Right ventricle myocardium inferior (tissue), 1 donor: ENCODE measurements around the gene RASA2. TPM values are rescaled to one million over a fixed set of nuclear protein-coding genes. Genes with fewer than 3 reads are reported as not detected.

Experiments used
- ATAC-seq: fragments of 200-7000 bp; cut with Tn5 transposase; one replicate; pipeline ENCODE4 v1.9.1; 2020; ENCODE audit warnings: mild to moderate bottlenecking, moderate library complexity
- DNase-seq: peaks from one replicate; pipeline ENCODE4 v3.0.0; 2021; ENCODE audit errors: missing footprints
- intact Hi-C: fragments of 100-400 bp; cut with DNase I; formaldehyde crosslinking; loops from one replicate; pipeline ENCODE4 v1.11.0; 2022
- total RNA-seq: library from RNA; stranded (reverse); fragmentation: NEBNext Ultra II Directional; extraction: Animal tissue kit (Norgen Biotek cat#: 25700); gene quantifications from one replicate; pipeline ENCODE4 v1.2.1, GENCODE V29; 2021
- donor health status: DM: no; HTN: yes; CAD: no; lungs with severe emphysema.

Gene RASA2
- total RNA-seq, 1 donor from 2014 or later = 6.4 TPM

GRCh38 chr3:141546586-141546985 lies 59.8 kb downstream of the RASA2 start:
- ATAC-seq (no peak), DNase-seq (no peak)
- intact Hi-C loops = no loop called here

GRCh38 chr3:141547791-141548190 lies 61.0 kb downstream of the RASA2 start:
- intact Hi-C loops = no loop called here
- ATAC-seq = no peak
- DNase-seq = no peak

- intact Hi-C loops = no loop called here
- DNase-seq = no peak
- ATAC-seq = no peak
These were observed 64.3 kb downstream of the RASA2 start for GRCh38 chr3:141550926-141551665.

- DNase-seq = no peak
- intact Hi-C loops = no loop called here
These were observed 65.7 kb downstream of the RASA2 start for GRCh38 chr3:141552440-141552991.

GRCh38 chr3:141553055-141553454 lies 66.2 kb downstream of the RASA2 start:
- DNase-seq (no peak), ATAC-seq (no peak)
- intact Hi-C loops = no loop called here

More at GRCh38 chr3:141552440-141552991, 65.7 kb downstream of the RASA2 start:
- ATAC-seq = no peak

- DNase-seq (no peak), ATAC-seq (no peak)
- intact Hi-C loops = no loop called here
These were observed 69.2 kb downstream of the RASA2 start for GRCh38 chr3:141556034-141556433.

GRCh38 chr3:141557961-141558706 lies 71.3 kb downstream of the RASA2 start:
- no peak for DNase-seq
- ATAC-seq = no peak
- intact Hi-C loops = no loop called here

- intact Hi-C loops = loop anchor here (2.0 to 5.0 kb wide), 2 partner anchors 101 to 249 kb away; no protein-coding TSS in a partner anchor
- DNase-seq (no peak), ATAC-seq (no peak)
These were observed 74.7 kb downstream of the RASA2 start for GRCh38 chr3:141561426-141562034.

GRCh38 chr3:141564241-141564640 lies 77.4 kb downstream of the RASA2 start:
- DNase-seq = no peak
- no peak for ATAC-seq
- intact Hi-C loops = loop anchor here (5.0 kb wide), 1 partner anchor 252 kb away; no protein-coding TSS in a partner anchor

- DNase-seq (no peak), ATAC-seq (no peak)
- intact Hi-C loops = loop anchor here (10.0 kb wide), 1 partner anchor 165 kb away; the partner anchor contains the start of gene RNF7
These were observed 83.2 kb downstream of the RASA2 start for GRCh38 chr3:141570068-141570467.

- intact Hi-C loops = loop anchor here (5.0 to 10.0 kb wide), 2 partner anchors 159 to 336 kb away; partner anchors contain the start of gene RNF7
- ATAC-seq = no peak
These were observed 89.3 kb downstream of the RASA2 start for GRCh38 chr3:141575879-141576743.

GRCh38 chr3:141576744-141577052 lies 89.9 kb downstream of the RASA2 start:
- ATAC-seq (no peak), DNase-seq (no peak)
- intact Hi-C loops = loop anchor here (5.0 to 10.0 kb wide), 2 partner anchors 158 to 336 kb away; partner anchors contain the start of gene RNF7

More at GRCh38 chr3:141575879-141576743, 89.3 kb downstream of the RASA2 start:
- no peak for DNase-seq

GRCh38 chr3:141578202-141578973 lies 91.6 kb downstream of the RASA2 start:
- intact Hi-C loops = loop anchor here (5.0 to 10.0 kb wide), 2 partner anchors 156 to 334 kb away; partner anchors contain the start of gene RNF7
- no peak for ATAC-seq

GRCh38 chr3:141594357-141594756 lies 107.5 kb downstream of the RASA2 start:
- ATAC-seq = no peak
- intact Hi-C loops = no loop called here
- DNase-seq = no peak

More at GRCh38 chr3:141578202-141578973, 91.6 kb downstream of the RASA2 start:
- no peak for DNase-seq

GRCh38 chr3:141597931-141598330 lies 111.1 kb downstream of the RASA2 start:
- DNase-seq (no peak), ATAC-seq (no peak)
- intact Hi-C loops = no loop called here

- intact Hi-C loops = no loop called here
- DNase-seq (no peak), ATAC-seq (no peak)
These were observed 113.5 kb downstream of the RASA2 start for GRCh38 chr3:141600331-141600730.

- ATAC-seq = no peak
- no peak for DNase-seq
- intact Hi-C loops = no loop called here
These were observed 115.9 kb downstream of the RASA2 start for GRCh38 chr3:141602706-141603105.
